ENCODE measurements around the gene ANKZF1. TPM values are rescaled to one million over a fixed set of nuclear protein-coding genes. Genes with fewer than 3 reads are reported as not detected.

ANKZF1 gene
- total and polyA plus RNA-seq, 10 of the 15 experiments (the other 5 are each of a cell fraction or from before 2014, with no cell fraction given): 3.1 to 104 (median 35.0) TPM

DNA sequence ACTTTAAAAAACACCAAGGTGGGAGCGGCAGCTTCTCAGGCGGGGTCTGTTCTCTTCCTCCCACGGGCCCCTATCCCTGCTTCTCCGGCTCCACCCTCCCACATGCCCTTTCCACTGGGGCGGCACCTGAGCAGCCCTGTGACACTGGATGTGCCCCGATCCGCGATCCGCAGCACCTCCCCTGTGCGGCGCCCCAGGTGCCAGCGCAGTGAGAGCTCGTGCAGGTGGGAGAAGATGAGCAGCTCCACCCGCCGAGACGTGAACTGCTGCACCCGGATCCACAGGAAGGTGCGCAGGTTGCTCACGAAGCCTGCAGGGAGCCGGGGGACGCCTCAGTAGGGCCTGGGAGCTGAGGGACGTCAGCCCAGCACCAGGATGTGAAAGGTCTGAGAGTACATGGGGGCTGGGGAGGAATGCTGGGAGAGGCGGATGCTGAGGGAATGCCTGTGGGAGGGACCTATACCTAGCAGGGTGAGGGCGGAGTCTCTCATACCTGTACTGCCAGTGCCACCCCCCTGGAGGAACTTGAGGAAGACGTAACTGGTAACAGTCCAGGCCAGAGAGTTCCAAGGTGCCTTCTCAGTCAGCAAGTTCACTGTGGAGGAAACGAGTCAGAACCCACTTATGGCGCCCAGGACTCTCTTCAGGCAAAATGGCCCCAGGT is 13.6 kb upstream of the ANKZF1 start:
- peaks cover 14% of the 10 kb centered on the region for H3K79me2 ChIP-seq (ENCODE audit: control insufficient read depth, insufficient read depth, low read length)
- FAIRE-seq (no peak), DNase-seq (ENCODE audit: low read depth, low spot score) (no peak), ATAC-seq (no peak)
- H3K4me3 ChIP-seq: no peak overlapping the region
- H3K36me3 ChIP-seq (ENCODE audit: control insufficient read depth in 2 of 2, insufficient read depth in 2 of 2, low read length in 1 of 2): peaks cover 1 to 18% of the 10 kb centered on the region in 2 experiments
- SMC1A ChIA-PET (ENCODE audit: uncharacterized antibody, unreplicated experiment): interaction anchor here (0.7 to 2.4 kb wide), 3 partner anchors 10 to 79 kb away, joined by 3 to 9 read pairs (median 7); partner anchors contain the start of gene ZFAND2B
- H2AFZ ChIP-seq (ENCODE audit: control insufficient read depth, low read depth, low read length): no peak overlapping the region
- H3K9ac ChIP-seq (ENCODE audit: control insufficient read depth, insufficient read depth, low read length): no peak overlapping the region
- peaks cover 16% of the 10 kb centered on the region for H3K4me1 ChIP-seq (ENCODE audit: control insufficient read depth, insufficient read depth, low read length)
- WGBS (ENCODE audit: insufficient coverage, insufficient replicate concordance, low lambda C conversion rate, missing lambda C conversion rate): over 99% methylated on average over 27 of the region's 27 CpGs
- TF ChIP-seq, protein P1, sequence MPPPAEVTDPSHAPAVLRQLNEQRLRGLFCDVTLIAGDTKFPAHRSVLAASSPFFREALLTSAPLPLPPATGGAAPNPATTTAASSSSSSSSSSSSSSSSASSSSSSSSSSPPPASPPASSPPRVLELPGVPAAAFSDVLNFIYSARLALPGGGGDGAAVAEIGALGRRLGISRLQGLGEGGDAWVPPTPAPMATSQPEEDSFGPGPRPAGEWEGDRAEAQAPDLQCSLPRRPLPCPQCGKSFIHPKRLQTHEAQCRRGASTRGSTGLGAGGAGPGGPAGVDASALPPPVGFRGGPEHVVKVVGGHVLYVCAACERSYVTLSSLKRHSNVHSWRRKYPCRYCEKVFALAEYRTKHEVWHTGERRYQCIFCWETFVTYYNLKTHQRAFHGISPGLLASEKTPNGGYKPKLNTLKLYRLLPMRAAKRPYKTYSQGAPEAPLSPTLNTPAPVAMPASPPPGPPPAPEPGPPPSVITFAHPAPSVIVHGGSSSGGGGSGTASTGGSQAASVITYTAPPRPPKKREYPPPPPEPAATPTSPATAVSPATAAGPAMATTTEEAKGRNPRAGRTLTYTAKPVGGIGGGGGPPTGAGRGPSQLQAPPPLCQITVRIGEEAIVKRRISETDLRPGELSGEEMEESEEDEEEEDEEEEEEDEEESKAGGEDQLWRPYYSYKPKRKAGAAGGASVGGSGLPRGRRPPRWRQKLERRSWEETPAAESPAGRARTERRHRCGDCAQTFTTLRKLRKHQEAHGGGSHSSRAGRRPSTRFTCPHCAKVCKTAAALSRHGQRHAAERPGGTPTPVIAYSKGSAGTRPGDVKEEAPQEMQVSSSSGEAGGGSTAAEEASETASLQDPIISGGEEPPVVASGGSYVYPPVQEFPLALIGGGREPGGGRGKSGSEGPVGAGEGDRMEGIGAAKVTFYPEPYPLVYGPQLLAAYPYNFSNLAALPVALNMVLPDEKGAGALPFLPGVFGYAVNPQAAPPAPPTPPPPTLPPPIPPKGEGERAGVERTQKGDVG (CRISPR knock-in tag; IDR thresholded peaks at IDR 0.05): no peak
- TF ChIP-seq POLR2A (IDR thresholded peaks at IDR 0.05; ENCODE audit: low read depth, low read length): 0 out of 2 replicates have a peak, but pooled peaks have one; percentile 30
- TF ChIP-seq, protein P2, sequence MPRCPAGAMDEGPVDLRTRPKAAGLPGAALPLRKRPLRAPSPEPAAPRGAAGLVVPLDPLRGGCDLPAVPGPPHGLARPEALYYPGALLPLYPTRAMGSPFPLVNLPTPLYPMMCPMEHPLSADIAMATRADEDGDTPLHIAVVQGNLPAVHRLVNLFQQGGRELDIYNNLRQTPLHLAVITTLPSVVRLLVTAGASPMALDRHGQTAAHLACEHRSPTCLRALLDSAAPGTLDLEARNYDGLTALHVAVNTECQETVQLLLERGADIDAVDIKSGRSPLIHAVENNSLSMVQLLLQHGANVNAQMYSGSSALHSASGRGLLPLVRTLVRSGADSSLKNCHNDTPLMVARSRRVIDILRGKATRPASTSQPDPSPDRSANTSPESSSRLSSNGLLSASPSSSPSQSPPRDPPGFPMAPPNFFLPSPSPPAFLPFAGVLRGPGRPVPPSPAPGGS (IDR thresholded peaks at IDR 0.05; ENCODE audit: borderline replicate concordance, insufficient read depth, low read depth, low read length, poor library complexity, severe bottlenecking): no peak
- BruUV-seq (replicated peaks): no TSS peak
- no peaks in the 10 kb centered on the region; the same call in 1 of the 2 replicates for H4K20me1 ChIP-seq (ENCODE audit: control insufficient read depth, insufficient read depth)
- H3K4me2 ChIP-seq (ENCODE audit: control insufficient read depth, insufficient read depth): peak overlapping the region; percentile 99; the same call in 1 of the 2 replicates
- POLR2A ChIA-PET: interaction anchor here (0.5 to 3.8 kb wide), 6 partner anchors 9 to 40 kb away, joined by 3 to 21 read pairs (median 4); partner anchors contain the start of genes ANKZF1, ATG9A, CNPPD1 and TUBA4B
- CTCF ChIA-PET: interaction anchor here (0.8 to 3.2 kb wide), 9 partner anchors 9 to 136 kb away, joined by 3 to 14 read pairs (median 4); partner anchors contain the start of gene ZFAND2B
- H3K9me3 ChIP-seq (replicated peaks; ENCODE audit: control insufficient read depth, insufficient read depth, low read length): no peaks in the 10 kb centered on the region
- intact Hi-C loops (cut with micrococcal nuclease; ENCODE audit: unreplicated experiment): no loop called here
- no peak overlapping the region for H3K27ac ChIP-seq (ENCODE audit: control insufficient read depth, insufficient read depth)
- in situ Hi-C loops (cut with MboI): no loop called here
- no peaks in the 10 kb centered on the region for H3K27me3 ChIP-seq (replicated peaks in 1 of 2; ENCODE audit: control insufficient read depth in 2 of 2, insufficient read depth in 2 of 2, low read length in 1 of 2)
- RAD21 ChIA-PET (ENCODE audit: unreplicated experiment): interaction anchor here (1.3 kb wide), 1 partner anchor 40 kb away, joined by 4 read pairs; the partner anchor contains the start of gene CNPPD1
